ENCODE results near the gene CHMP1B. TPM values are rescaled to one million over a fixed set of nuclear protein-coding genes. Genes with fewer than 3 reads are reported as not detected.

The CHMP1B gene
- total RNA-seq, 2 experiments from 2014 or later = 64.4 to 67.4 TPM

DNA sequence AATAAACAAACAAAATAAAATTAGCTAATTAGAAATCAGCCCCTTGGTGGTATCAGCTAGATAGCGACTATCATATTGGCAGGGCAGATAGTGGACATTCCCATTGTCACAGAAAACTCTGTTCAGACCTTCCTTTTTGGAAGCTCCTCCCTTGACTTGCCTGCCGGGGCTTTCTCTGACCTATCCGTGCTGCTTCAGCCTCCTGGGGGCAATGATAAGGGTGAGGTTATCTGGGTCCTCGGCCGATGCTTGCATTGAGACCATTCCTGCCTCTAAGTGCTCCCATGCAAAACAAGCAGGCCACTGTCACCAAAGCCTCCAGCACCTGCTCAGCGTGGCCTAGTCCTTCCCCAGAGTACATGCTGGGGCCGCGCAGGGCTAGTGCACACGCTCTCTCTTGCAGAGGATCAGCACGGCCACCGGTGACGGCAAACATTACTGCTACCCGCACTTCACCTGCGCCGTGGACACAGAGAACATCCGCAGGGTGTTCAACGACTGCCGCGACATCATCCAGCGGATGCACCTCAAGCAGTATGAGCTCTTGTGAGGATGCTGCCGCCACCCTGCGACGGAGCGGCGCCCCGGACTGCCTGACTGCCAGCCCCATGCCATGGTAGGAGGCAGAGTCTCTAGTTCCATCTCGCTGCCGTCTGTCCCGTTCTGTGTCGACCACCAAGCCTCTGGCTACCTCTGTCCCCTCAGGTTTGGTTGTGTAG lies 29.5 kb downstream of the CHMP1B start:
- ChIA-PET POLR2A (interaction anchor here (2.0 kb wide), 1 partner anchor 28 kb away, joined by 5 read pairs; the partner anchor contains the start of gene MPPE1), CTCF (no interaction called here)
- H3K4me1 Mint-ChIP-seq (ENCODE audit: low read depth) = no peaks in the 10 kb centered on the region
- Histone ChIP-seq H3K4me1 (ENCODE audit: insufficient read depth, low read length) (no peaks in the 10 kb centered on the region), H3K9me3 (ENCODE audit: control insufficient read depth in 1 of 2, insufficient read depth in 1 of 2, low read length in 2 of 2) (no peaks in the 10 kb centered on the region), H3K36me3 (ENCODE audit: insufficient read depth, low read length) (peaks cover 19% of the 10 kb centered on the region), H3K4me3 (ENCODE audit: low read length) (no peak overlapping the region), H3K27me3 (ENCODE audit: control insufficient read depth in 1 of 2, insufficient read depth in 2 of 2, low read length in 2 of 2) (no peaks in the 10 kb centered on the region), H3K27ac (ENCODE audit: low read depth in 1 of 2, low read length in 2 of 2) (no peak overlapping the region)
- intact Hi-C loops (cut with DNase I, micrococcal nuclease) = no loop called here
- no peaks in the 10 kb centered on the region for H3K9me3 Mint-ChIP-seq
- H3K27ac Mint-ChIP-seq = no peak overlapping the region
- TF ChIP-seq, protein P1, sequence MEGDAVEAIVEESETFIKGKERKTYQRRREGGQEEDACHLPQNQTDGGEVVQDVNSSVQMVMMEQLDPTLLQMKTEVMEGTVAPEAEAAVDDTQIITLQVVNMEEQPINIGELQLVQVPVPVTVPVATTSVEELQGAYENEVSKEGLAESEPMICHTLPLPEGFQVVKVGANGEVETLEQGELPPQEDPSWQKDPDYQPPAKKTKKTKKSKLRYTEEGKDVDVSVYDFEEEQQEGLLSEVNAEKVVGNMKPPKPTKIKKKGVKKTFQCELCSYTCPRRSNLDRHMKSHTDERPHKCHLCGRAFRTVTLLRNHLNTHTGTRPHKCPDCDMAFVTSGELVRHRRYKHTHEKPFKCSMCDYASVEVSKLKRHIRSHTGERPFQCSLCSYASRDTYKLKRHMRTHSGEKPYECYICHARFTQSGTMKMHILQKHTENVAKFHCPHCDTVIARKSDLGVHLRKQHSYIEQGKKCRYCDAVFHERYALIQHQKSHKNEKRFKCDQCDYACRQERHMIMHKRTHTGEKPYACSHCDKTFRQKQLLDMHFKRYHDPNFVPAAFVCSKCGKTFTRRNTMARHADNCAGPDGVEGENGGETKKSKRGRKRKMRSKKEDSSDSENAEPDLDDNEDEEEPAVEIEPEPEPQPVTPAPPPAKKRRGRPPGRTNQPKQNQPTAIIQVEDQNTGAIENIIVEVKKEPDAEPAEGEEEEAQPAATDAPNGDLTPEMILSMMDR (IDR thresholded peaks at IDR 0.05) = no peak
- peaks cover 54% of the 10 kb centered on the region for H3K36me3 Mint-ChIP-seq (ENCODE audit: low read depth)
- H3K4me3 Mint-ChIP-seq = no peak overlapping the region
- DNase-seq (no peak), ATAC-seq (ENCODE audit: poor library complexity) (no peak)
- H3K27me3 Mint-ChIP-seq = no peaks in the 10 kb centered on the region

DNA sequence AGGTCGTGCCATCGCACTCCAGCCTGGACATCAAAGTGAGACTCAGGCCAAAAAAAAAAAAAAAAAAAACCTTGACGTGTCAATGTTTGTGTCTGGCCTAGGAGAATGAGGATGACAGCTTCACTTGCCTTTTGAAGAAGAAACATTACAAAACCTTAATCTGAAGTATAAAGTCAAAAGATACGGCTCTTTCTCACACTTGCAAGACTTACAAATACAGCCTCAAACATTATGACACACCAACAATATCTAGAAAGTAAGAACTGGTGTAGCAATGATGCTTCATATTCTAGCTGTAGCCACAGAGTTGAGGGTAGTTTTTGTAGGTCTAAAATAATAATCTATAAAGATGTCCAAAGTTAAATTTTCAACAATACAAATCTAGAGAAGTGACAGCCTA lies 31.4 kb downstream of the CHMP1B start:
- intact Hi-C loops (cut with DNase I, micrococcal nuclease) = no loop called here
- peaks cover 33% of the 10 kb centered on the region for H3K36me3 ChIP-seq (ENCODE audit: insufficient read depth, low read length)
- Mint-ChIP-seq H3K36me3 (ENCODE audit: low read depth) (peaks cover 65% of the 10 kb centered on the region), H3K9me3 (no peaks in the 10 kb centered on the region), H3K4me1 (ENCODE audit: low read depth) (no peaks in the 10 kb centered on the region), H3K27me3 (no peaks in the 10 kb centered on the region), H3K27ac (no peak overlapping the region), H3K4me3 (no peak overlapping the region)
- no peaks in the 10 kb centered on the region for H3K27me3 ChIP-seq (ENCODE audit: control insufficient read depth in 1 of 2, insufficient read depth in 2 of 2, low read length in 2 of 2)
- DNase-seq (no peak), ATAC-seq (ENCODE audit: poor library complexity) (no peak)
- H3K9me3 ChIP-seq (ENCODE audit: control insufficient read depth in 1 of 2, insufficient read depth in 1 of 2, low read length in 2 of 2) = no peaks in the 10 kb centered on the region
- POLR2A ChIA-PET = no interaction called here
- H3K4me3 ChIP-seq (ENCODE audit: low read length) = no peak overlapping the region
- CTCF ChIA-PET = no interaction called here
- TF ChIP-seq, protein P1 (IDR thresholded peaks at IDR 0.05) = no peak
- no peaks in the 10 kb centered on the region for H3K4me1 ChIP-seq (ENCODE audit: insufficient read depth, low read length)
- no peak overlapping the region for H3K27ac ChIP-seq (ENCODE audit: low read depth in 1 of 2, low read length in 2 of 2)

DNA sequence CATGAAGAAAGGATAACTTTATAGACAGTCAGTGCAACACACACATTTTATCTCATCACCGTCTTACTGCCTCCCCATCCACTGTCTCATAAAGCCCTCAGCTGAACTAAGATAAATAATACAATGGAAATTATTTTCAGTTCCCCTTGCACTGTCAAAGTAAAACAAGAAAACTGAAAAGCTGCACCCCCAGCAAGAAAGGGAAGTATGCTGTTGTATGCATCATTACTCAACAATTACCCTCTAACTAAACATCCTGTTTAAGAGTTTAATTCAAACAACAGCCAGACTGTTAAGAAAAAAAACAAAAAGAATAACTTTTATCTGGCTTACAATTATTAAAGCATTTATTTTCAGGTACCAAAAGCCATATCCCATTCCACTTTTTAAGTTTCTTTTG lies 31.9 kb downstream of the CHMP1B start:
- H3K4me3 Mint-ChIP-seq = no peak overlapping the region
- TF ChIP-seq, protein P1 (IDR thresholded peaks at IDR 0.05) = no peak
- intact Hi-C loops (cut with DNase I, micrococcal nuclease) = no loop called here
- peaks cover 37% of the 10 kb centered on the region for H3K36me3 ChIP-seq (ENCODE audit: insufficient read depth, low read length)
- no peaks in the 10 kb centered on the region for H3K27me3 Mint-ChIP-seq
- no peaks in the 10 kb centered on the region for H3K4me1 ChIP-seq (ENCODE audit: insufficient read depth, low read length)
- ChIA-PET POLR2A (no interaction called here), CTCF (no interaction called here)
- no peak overlapping the region for H3K27ac Mint-ChIP-seq
- no peaks in the 10 kb centered on the region for H3K9me3 Mint-ChIP-seq
- ATAC-seq (ENCODE audit: poor library complexity) (no peak), DNase-seq (peak in 2 of 14 experiments; percentile 27 to 39)
- peaks cover 70% of the 10 kb centered on the region for H3K36me3 Mint-ChIP-seq (ENCODE audit: low read depth)
- no peak overlapping the region for H3K4me3 ChIP-seq (ENCODE audit: low read length)
- H3K27ac ChIP-seq (ENCODE audit: low read depth in 1 of 2, low read length in 2 of 2) = no peak overlapping the region
- no peaks in the 10 kb centered on the region for H3K4me1 Mint-ChIP-seq (ENCODE audit: low read depth)
- H3K9me3 ChIP-seq (ENCODE audit: control insufficient read depth in 1 of 2, insufficient read depth in 1 of 2, low read length in 2 of 2) = no peaks in the 10 kb centered on the region
- H3K27me3 ChIP-seq (ENCODE audit: control insufficient read depth in 1 of 2, insufficient read depth in 2 of 2, low read length in 2 of 2) = no peaks in the 10 kb centered on the region

Measured in CD4-positive, alpha-beta T cell (primary cell).